H1 (cell line): ENCODE data around the gene BRD2. TPM values are rescaled to one million over a fixed set of nuclear protein-coding genes. Genes with fewer than 3 reads are reported as not detected.

ENCODE experiments used
- CTCF ChIA-PET: fragments of 300-600 bp; sonication (Branson Sonifier 250); formaldehyde crosslinking; loops from one replicate; lab custom pipeline; 2021; ENCODE audit not compliant: partially characterized antibody; lab: Charles Lee
- POLR2A ChIA-PET: fragments of 300-600 bp; sonication (Branson Sonifier 250); formaldehyde crosslinking; loops from one replicate; lab custom pipeline; 2021; ENCODE audit warnings: inconsistent platforms; ENCODE audit not compliant: partially characterized antibody; lab: Charles Lee
- DNase-seq, 2 experiments: peaks; one replicate each; pipeline versions ENCODE4 v3.0.0 to v3.0.0-alpha.2; 2010 to 2022; ENCODE audit warnings: low spot score in 2 of 2, low read depth in 1 of 2, mixed read lengths in 1 of 2
- FAIRE-seq: peaks from 2 replicates; lab custom pipeline; 2011; peaks lifted over from hg19 to GRCh38; lab: Jason Lieb, UNC
- H2AFZ ChIP-seq: 2 replicates; pipeline ENCODE4 v1.8.1; 2012; ENCODE audit warnings: low read length, inconsistent platforms
- H2AK5ac ChIP-seq: 2 replicates; pipeline ENCODE4 v1.6.1; 2013; ENCODE audit warnings: low read depth, low read length
- H2BK120ac ChIP-seq: replicated peaks from 2 replicates; pipeline ENCODE3; 2013; ENCODE audit warnings: low read depth, low read length, inconsistent platforms
- H2BK12ac ChIP-seq: 2 replicates; pipeline ENCODE4 v1.6.1; 2013; ENCODE audit warnings: low read depth, low read length
- H2BK15ac ChIP-seq: 2 replicates; pipeline ENCODE4 v1.6.1; 2013; ENCODE audit warnings: low read length
- H2BK20ac ChIP-seq: 2 replicates; pipeline ENCODE4 v1.6.1; 2013; ENCODE audit warnings: low read length
- H2BK5ac ChIP-seq: 2 replicates; pipeline ENCODE4 v1.6.1; 2013; ENCODE audit warnings: low read depth, low read length
- H3K14ac ChIP-seq: 2 replicates; pipeline ENCODE4 v1.6.1; 2013; ENCODE audit warnings: inconsistent platforms; ENCODE audit not compliant: insufficient read length
- H3K18ac ChIP-seq: 2 replicates; pipeline ENCODE4 v1.6.1; 2013; ENCODE audit warnings: low read length; ENCODE audit errors: extremely low read depth
- H3K23ac ChIP-seq: 2 replicates; pipeline ENCODE4 v1.6.1; 2013; ENCODE audit warnings: inconsistent platforms; ENCODE audit not compliant: insufficient read length
- H3K23me2 ChIP-seq: 2 replicates; pipeline ENCODE4 v1.6.1; 2013; ENCODE audit warnings: low read depth, low read length
- H3K27ac ChIP-seq: 2 replicates; pipeline ENCODE4 v1.6.1; 2011; ENCODE audit warnings: low read depth, low read length, inconsistent platforms
- H3K27me3 ChIP-seq, 4 experiments: replicated peaks in 1 of 4; 1 replicate in 1 of 4; 2 replicates in 3 of 4; pipeline versions ENCODE4 v1.6.1 to v1.8.1; 2011 to 2013; ENCODE audit warnings: low read length in 3 of 4, mild to moderate bottlenecking in 3 of 4, inconsistent platforms in 2 of 4, mixed read lengths in 2 of 4, moderate library complexity in 1 of 4; ENCODE audit not compliant: control insufficient read depth in 3 of 4, insufficient read depth in 3 of 4; ENCODE audit errors: extremely low read depth in 1 of 4
- H3K36me3 ChIP-seq, 4 experiments: 2 replicates each; pipeline versions ENCODE4 v1.6.1 to v1.8.1; 2011 to 2013; ENCODE audit warnings: mild to moderate bottlenecking in 4 of 4, low read length in 3 of 4, moderate library complexity in 2 of 4, control low read depth in 1 of 4, inconsistent platforms in 1 of 4; ENCODE audit not compliant: insufficient read depth in 4 of 4, control insufficient read depth in 2 of 4
- H3K4ac ChIP-seq: replicated peaks from 2 replicates; pipeline ENCODE3; 2013; ENCODE audit warnings: low read length, low read depth, mixed read lengths, inconsistent platforms; ENCODE audit not compliant: insufficient read length
- H3K4me1 ChIP-seq, 4 experiments: replicated peaks in 1 of 4; 1 replicate in 1 of 4; 2 replicates in 3 of 4; pipeline versions ENCODE4 v1.6.1 to v1.8.1; 2011 to 2013; ENCODE audit warnings: low read length in 3 of 4, inconsistent platforms in 2 of 4, mixed read lengths in 1 of 4; ENCODE audit not compliant: insufficient read depth in 4 of 4, control insufficient read depth in 3 of 4
- H3K4me2 ChIP-seq, 2 experiments: 2 replicates each; pipeline versions ENCODE4 v1.6.1 to v1.8.1; 2011 to 2013; ENCODE audit warnings: low read depth in 2 of 2, low read length in 2 of 2, control low read depth in 1 of 2, inconsistent platforms in 1 of 2, mild to moderate bottlenecking in 1 of 2; ENCODE audit not compliant: insufficient read depth in 1 of 2
- H3K4me3 ChIP-seq, 4 experiments: fragments of 200-600, 300-600 bp in 1 of 4; sonication (generic), shearing (Covaris generic), sonication (Bioruptor Twin) in 1 of 4; 2 replicates each; pipeline versions ENCODE4 v1.5.1 to v1.8.1; 2011 to 2016; ENCODE audit warnings: low read length in 4 of 4, low read depth in 3 of 4, control low read depth in 2 of 4, inconsistent platforms in 2 of 4, mild to moderate bottlenecking in 2 of 4, mixed read lengths in 1 of 4, moderate library complexity in 1 of 4; ENCODE audit not compliant: insufficient read depth in 2 of 4; ENCODE audit errors: extremely low read depth in 1 of 4
- H3K56ac ChIP-seq: replicated peaks from 2 replicates; pipeline ENCODE3; 2013; ENCODE audit warnings: low read depth, mild to moderate bottlenecking, mixed read lengths, low read length, inconsistent platforms; ENCODE audit not compliant: insufficient read length
- H3K79me1 ChIP-seq: 2 replicates; pipeline ENCODE4 v1.6.1; 2013; ENCODE audit warnings: low read depth, low read length, control low read depth
- H3K79me2 ChIP-seq, 2 experiments: 2 replicates each; pipeline versions ENCODE4 v1.6.1 to v1.8.1; 2012 to 2013; ENCODE audit warnings: low read length in 2 of 2, mild to moderate bottlenecking in 2 of 2, inconsistent platforms in 1 of 2; ENCODE audit not compliant: insufficient read depth in 2 of 2, control insufficient read depth in 1 of 2
- H3K9ac ChIP-seq, 4 experiments: replicated peaks in 1 of 4; 1 replicate in 1 of 4; 2 replicates in 3 of 4; pipeline versions ENCODE4 v1.6.1 to v1.8.1; 2011 to 2013; ENCODE audit warnings: low read depth in 3 of 4, low read length in 3 of 4, control low read depth in 2 of 4, mild to moderate bottlenecking in 2 of 4, moderate library complexity in 2 of 4, inconsistent platforms in 1 of 4; ENCODE audit errors: extremely low read depth in 1 of 4
- H3K9me3 ChIP-seq, 2 experiments: 2 replicates each; pipeline versions ENCODE4 v1.6.1 to v1.8.1; 2012 to 2013; ENCODE audit warnings: mild to moderate bottlenecking in 2 of 2, moderate library complexity in 2 of 2, control low read depth in 1 of 2, inconsistent platforms in 1 of 2, low read depth in 1 of 2, low read length in 1 of 2, mixed read lengths in 1 of 2; ENCODE audit not compliant: insufficient read depth in 2 of 2
- H4K20me1 ChIP-seq, 2 experiments: replicated peaks in 1 of 2; 2 replicates each; pipeline versions ENCODE3 to v1.8.1; 2011 to 2013; ENCODE audit warnings: inconsistent platforms in 2 of 2, low read length in 2 of 2, mild to moderate bottlenecking in 1 of 2; ENCODE audit not compliant: insufficient read depth in 2 of 2, control insufficient read depth in 1 of 2
- H4K5ac ChIP-seq: 2 replicates; pipeline ENCODE4 v1.6.1; 2013; ENCODE audit warnings: low read length, low read depth, mixed read lengths, inconsistent platforms; ENCODE audit not compliant: insufficient read length
- H4K8ac ChIP-seq: 2 replicates; pipeline ENCODE4 v1.8.0; 2013; ENCODE audit warnings: mild to moderate bottlenecking, moderate library complexity, low read length, inconsistent platforms; ENCODE audit not compliant: insufficient read depth; ENCODE audit errors: extremely low read depth
- H4K91ac ChIP-seq: replicated peaks from 2 replicates; pipeline ENCODE3; 2013; ENCODE audit warnings: low read length, mixed read lengths, inconsistent platforms; ENCODE audit not compliant: insufficient read length
- GTF2F1 ChIP-seq: IDR thresholded peaks from 2 replicates; pipeline ENCODE4 v1.6.1; 2012; ENCODE audit warnings: low read depth, low read length, improper control_type of control experiment, borderline replicate concordance
- NRF1 ChIP-seq: IDR thresholded peaks from 2 replicates; pipeline ENCODE4 v1.6.1; 2011; ENCODE audit warnings: mild to moderate bottlenecking, low read depth, low read length, improper control_type of control experiment
- POU5F1 ChIP-seq: IDR thresholded peaks from 2 replicates; pipeline ENCODE4 v1.6.1; 2011; ENCODE audit warnings: low read depth, mild to moderate bottlenecking, low read length, moderate library complexity
- SAP30 ChIP-seq: fragments of 300-600 bp; sonication (generic); IDR thresholded peaks from 2 replicates; pipeline ENCODE4 v1.7.1; 2012; ENCODE audit warnings: low read length, moderate library complexity, mild to moderate bottlenecking, inconsistent platforms; ENCODE audit not compliant: insufficient read depth, insufficient replicate concordance
- SIX5 ChIP-seq: IDR thresholded peaks from 2 replicates; pipeline ENCODE4 v1.6.1; 2011; ENCODE audit warnings: mild to moderate bottlenecking, low read depth, low read length
- SP2 ChIP-seq: IDR thresholded peaks from 2 replicates; pipeline ENCODE4 v1.6.1; 2012; ENCODE audit warnings: mild to moderate bottlenecking, low read length, inconsistent platforms
- WGBS, 2 experiments: shearing (Covaris generic) in 1 of 2; methylation state at CpG; one replicate each; pipeline versions ENCODE4 v1.1.6 to v1.1.7; 2013 to 2015; ENCODE audit warnings: low lambda C conversion rate in 2 of 2, mixed read lengths in 2 of 2, inconsistent platforms in 1 of 2, low coverage in 1 of 2, missing lambda C conversion rate in 1 of 2; ENCODE audit not compliant: insufficient replicate concordance in 2 of 2, insufficient coverage in 1 of 2, insufficient read length in 1 of 2; ENCODE audit errors: extremely low coverage in 1 of 2, missing lambda C conversion rate in 1 of 2; 5-methylcytosine and 5-hydroxymethylcytosine counted together
- polyA plus RNA-seq, 7 experiments: library from polyadenylated mRNA; depleted of rRNA in 3 of 7; stranded (reverse) in 5 of 7; unstranded in 2 of 7; fragments of >200 nt in 5 of 7; fragments of 200-250 nt in 2 of 7; gene quantifications; 1 replicate in 5 of 7; 2 replicates in 1 of 7; 4 replicates in 1 of 7; pipeline versions ENCODE4 v1.2.1 to v1.2.3, GENCODE V29; 2011 to 2013; ENCODE audit warnings: missing spikeins in 2 of 7, mixed read lengths in 2 of 7
- total RNA-seq: library from RNA; stranded (reverse); fragmentation: NEBNext Ultra II Directional; extraction: Animal tissue kit (Norgen Biotek cat#: 25700); gene quantifications from 2 replicates; pipeline ENCODE4 v1.2.1, GENCODE V29; 2021
- TF ChIP-seq, protein P1 (sequence below): IDR thresholded peaks from 2 replicates; pipeline ENCODE4 v1.6.1; 2011; ENCODE audit warnings: low read depth, mild to moderate bottlenecking, low read length; ENCODE audit not compliant: insufficient read depth
- TF ChIP-seq, protein P2 (sequence below): IDR thresholded peaks from 2 replicates; pipeline ENCODE4 v1.6.1; 2012; ENCODE audit warnings: low read length, inconsistent platforms

The BRD2 gene
- total and polyA plus RNA-seq, 2 of the 8 experiments (the other 6 are each of a cell fraction or from before 2014, with no cell fraction given) = 132 to 185 TPM

DNA sequence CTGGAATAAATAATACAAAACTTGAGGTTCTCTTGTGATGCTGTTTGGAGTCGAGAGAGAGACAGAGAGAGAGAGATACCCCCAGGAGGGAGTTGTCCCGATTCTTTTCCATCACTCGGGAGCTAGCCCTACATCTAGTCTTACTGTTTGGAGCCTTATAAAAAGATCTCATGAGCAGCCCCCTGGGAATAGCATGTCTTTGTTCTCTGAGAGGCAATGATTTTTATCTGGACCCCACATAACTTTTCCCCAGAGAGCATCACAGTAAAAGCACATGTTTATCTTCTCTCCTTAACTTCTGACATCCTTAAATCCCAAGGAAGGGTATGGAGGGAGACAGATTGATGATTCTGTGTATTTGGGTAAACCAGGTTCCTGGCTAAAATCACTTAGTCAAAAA lies 61.9 kb downstream of the BRD2 start:
- WGBS, 2 experiments = 56% methylated on average over 3 of the region's 3 CpGs; no CpG with 5 or more reads in 1 of the 2 experiments
- TF ChIP-seq, protein P1, sequence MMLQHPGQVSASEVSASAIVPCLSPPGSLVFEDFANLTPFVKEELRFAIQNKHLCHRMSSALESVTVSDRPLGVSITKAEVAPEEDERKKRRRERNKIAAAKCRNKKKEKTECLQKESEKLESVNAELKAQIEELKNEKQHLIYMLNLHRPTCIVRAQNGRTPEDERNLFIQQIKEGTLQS = no peak
- no peak for TF ChIP-seq SIX5
- TF ChIP-seq SP2 = no peak
- TF ChIP-seq, protein P2, sequence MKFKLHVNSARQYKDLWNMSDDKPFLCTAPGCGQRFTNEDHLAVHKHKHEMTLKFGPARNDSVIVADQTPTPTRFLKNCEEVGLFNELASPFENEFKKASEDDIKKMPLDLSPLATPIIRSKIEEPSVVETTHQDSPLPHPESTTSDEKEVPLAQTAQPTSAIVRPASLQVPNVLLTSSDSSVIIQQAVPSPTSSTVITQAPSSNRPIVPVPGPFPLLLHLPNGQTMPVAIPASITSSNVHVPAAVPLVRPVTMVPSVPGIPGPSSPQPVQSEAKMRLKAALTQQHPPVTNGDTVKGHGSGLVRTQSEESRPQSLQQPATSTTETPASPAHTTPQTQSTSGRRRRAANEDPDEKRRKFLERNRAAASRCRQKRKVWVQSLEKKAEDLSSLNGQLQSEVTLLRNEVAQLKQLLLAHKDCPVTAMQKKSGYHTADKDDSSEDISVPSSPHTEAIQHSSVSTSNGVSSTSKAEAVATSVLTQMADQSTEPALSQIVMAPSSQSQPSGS = no peak
- TF ChIP-seq SAP30 = no peak
- no peak for TF ChIP-seq GTF2F1
- no peak for TF ChIP-seq NRF1
- TF ChIP-seq POU5F1 = no peak
- ChIA-PET POLR2A (interaction anchor here (1.2 to 2.0 kb wide), 3 partner anchors 12 to 94 kb away, joined by 3 to 7 read pairs (median 6); no protein-coding TSS in a partner anchor), CTCF (interaction anchor here (1.8 kb wide), 1 partner anchor 19 kb away, joined by 7 read pairs; no protein-coding TSS in a partner anchor)
- Histone ChIP-seq H2AK5ac (no peak overlapping the region), H3K79me2 (no peaks in the 10 kb centered on the region), H3K9ac (no peak overlapping the region), H2BK20ac (no peak overlapping the region), H2AFZ (no peak overlapping the region), H3K4ac (no peak overlapping the region), H4K91ac (no peak overlapping the region), H3K36me3 (no peaks in the 10 kb centered on the region), H4K5ac (no peak overlapping the region), H3K79me1 (no peaks in the 10 kb centered on the region), H3K4me1 (no peaks in the 10 kb centered on the region), H3K23me2 (no peaks in the 10 kb centered on the region), H4K8ac (no peak overlapping the region), H3K4me2 (no peak overlapping the region), H3K27ac (no peak overlapping the region), H3K18ac (no peak overlapping the region), H2BK12ac (no peak overlapping the region), H3K9me3 (no peaks in the 10 kb centered on the region), H3K23ac (no peak overlapping the region), H3K14ac (no peak overlapping the region), H2BK120ac (no peak overlapping the region), H3K27me3 (no peaks in the 10 kb centered on the region; a peak in 1 of 7 replicates), H2BK5ac (no peak overlapping the region), H3K56ac (no peak overlapping the region), H4K20me1 (no peaks in the 10 kb centered on the region), H3K4me3 (no peak overlapping the region), H2BK15ac (no peak overlapping the region)
- DNase-seq (no peak), FAIRE-seq (no peak)
